ENCODE measurements around the gene FGD6. TPM values are rescaled to one million over a fixed set of nuclear protein-coding genes. Genes with fewer than 3 reads are reported as not detected.

The FGD6 gene
- polyA plus RNA-seq, 6 donors from 2014 or later: 0.05 to 0.81 (median 0.61) TPM; not detected in 2

DNA sequence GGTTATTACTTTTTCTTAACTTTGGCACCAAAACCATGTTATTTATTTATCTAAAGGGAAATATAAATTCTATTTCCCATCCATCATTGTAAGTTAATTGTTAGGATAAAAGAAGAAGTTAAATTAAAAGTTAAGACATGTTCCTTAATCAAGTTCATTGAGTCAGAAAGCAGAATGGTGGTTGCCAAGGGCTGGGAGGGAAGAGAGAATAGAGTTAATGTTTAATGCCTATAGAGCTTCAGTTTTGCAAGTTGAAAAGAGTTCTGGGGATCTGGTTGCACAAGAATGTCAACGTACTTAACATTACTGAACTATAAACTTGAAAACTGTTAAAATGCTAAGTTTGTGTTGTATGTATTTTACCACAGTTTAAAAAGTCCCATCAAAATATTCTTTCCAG lies 80.7 kb downstream of the FGD6 start:
- Mint-ChIP-seq H3K9me3 (no peaks in the 10 kb centered on the region), H3K27ac (no peak overlapping the region), H3K4me1 (no peaks in the 10 kb centered on the region), H3K4me3 (no peak overlapping the region), H3K36me3 (no peaks in the 10 kb centered on the region), H3K27me3 (no peaks in the 10 kb centered on the region)
- ATAC-seq (ENCODE audit: low read depth in 2 of 2): no peak
- no peak for DNase-seq

DNA sequence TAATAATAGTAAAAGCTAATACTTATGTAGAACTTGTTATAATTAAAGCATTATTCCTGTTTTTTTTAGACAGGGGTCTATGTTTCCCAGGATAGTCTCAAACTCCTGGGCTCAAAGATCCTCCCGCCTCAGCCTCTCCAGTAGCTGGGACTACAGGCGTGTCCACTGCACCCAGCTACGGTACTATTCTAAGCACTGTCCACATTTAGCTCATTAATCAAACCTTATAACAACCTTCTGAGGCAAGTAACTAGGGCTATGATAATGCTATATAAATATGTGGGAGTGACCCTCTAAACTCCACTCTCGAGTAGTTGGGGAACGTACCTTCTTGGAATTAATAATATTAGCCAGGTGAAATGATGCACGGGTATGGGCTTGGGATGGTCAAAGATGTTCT lies 83.2 kb downstream of the FGD6 start:
- ATAC-seq (ENCODE audit: low read depth in 2 of 2): no peak
- no peaks in the 10 kb centered on the region for H3K36me3 Mint-ChIP-seq
- no peak overlapping the region for H3K4me3 Mint-ChIP-seq
- H3K4me1 Mint-ChIP-seq: no peaks in the 10 kb centered on the region
- H3K9me3 Mint-ChIP-seq: no peaks in the 10 kb centered on the region
- no peak overlapping the region for H3K27ac Mint-ChIP-seq
- no peaks in the 10 kb centered on the region for H3K27me3 Mint-ChIP-seq
- no peak for DNase-seq

GRCh38 chr12:95131589-95132340 lies 85.5 kb downstream of the FGD6 start:
- Mint-ChIP-seq H3K27me3 (no peaks in the 10 kb centered on the region), H3K9me3 (no peaks in the 10 kb centered on the region), H3K4me3 (no peak overlapping the region), H3K4me1 (no peaks in the 10 kb centered on the region), H3K27ac (no peak overlapping the region), H3K36me3 (no peaks in the 10 kb centered on the region)
- DNase-seq: no peak
- no peak for ATAC-seq (ENCODE audit: low read depth in 2 of 2)

DNA sequence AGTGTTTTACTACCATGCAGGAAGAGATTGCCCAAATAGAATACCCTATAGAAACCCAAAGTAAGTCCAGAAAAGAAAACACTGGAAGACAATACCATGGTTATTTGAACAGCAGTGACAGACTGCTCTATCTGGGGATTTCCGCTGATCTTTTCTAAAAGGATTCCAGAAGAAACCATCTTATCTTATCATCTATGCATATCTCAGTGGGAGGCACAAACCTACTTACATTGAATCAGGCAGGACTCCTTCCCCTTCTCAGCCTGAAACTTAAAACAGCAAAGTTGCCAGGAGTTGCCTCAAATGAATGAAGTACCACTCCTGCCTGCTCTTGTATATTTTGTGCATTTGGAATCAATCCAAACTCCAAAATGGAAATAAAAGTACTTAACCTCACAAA lies 87.2 kb downstream of the FGD6 start:
- Mint-ChIP-seq H3K4me1 (no peaks in the 10 kb centered on the region), H3K36me3 (no peaks in the 10 kb centered on the region)
- no peak for ATAC-seq (ENCODE audit: low read depth in 2 of 2)

DNA sequence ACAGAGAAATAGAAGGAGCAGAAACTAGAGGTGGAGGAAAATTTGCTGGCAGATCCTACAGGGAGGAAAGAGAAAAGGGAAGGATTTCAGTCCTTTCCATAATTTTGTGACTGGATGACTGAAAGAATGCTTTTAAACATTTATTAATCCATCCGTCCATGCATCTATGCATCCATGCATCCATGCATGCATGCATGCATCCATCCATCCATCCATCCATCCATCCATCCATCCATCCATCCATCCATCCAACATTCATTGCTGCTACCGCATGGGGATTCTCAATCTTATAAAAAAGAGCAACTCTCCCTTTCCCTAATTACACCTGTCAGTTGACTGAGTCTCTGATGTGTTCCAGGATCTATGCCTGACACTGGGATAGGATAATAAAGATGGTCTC lies 88.2 kb downstream of the FGD6 start:
- no peaks in the 10 kb centered on the region for H3K27me3 Mint-ChIP-seq
- no peak overlapping the region for H3K4me3 Mint-ChIP-seq
- ATAC-seq (ENCODE audit: low read depth in 2 of 2) (no peak), DNase-seq (no peak)
- H3K27ac Mint-ChIP-seq: peak overlapping the region in 1 of 6 donors; percentile 10
- H3K36me3 Mint-ChIP-seq: no peaks in the 10 kb centered on the region
- H3K9me3 Mint-ChIP-seq: no peaks in the 10 kb centered on the region
- H3K4me1 Mint-ChIP-seq: no peaks in the 10 kb centered on the region

More for the DNA sequence above, 87.2 kb downstream of the FGD6 start:
- no peak for DNase-seq
- Mint-ChIP-seq H3K27me3 (no peaks in the 10 kb centered on the region), H3K9me3 (no peaks in the 10 kb centered on the region), H3K27ac (no peak overlapping the region), H3K4me3 (no peak overlapping the region)

DNA sequence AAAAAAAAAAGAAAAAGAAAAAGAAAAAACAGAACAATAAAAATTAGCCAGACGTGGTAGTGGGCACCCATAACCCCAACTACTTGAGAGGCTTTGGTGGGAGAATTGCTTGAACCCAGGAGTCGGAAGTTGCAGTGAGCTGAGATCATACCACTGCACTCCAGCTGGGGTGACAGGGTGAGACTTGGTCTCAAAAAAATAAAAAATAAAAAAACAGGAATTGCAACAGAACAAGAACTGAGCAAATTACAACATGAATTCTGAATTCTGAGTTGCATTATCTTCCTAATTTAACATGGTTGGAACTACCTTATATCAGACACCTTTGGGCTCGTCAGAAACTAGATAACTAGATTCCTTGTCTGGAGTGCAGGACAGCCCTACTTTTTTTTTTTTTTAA lies 90.5 kb downstream of the FGD6 start:
- ATAC-seq (ENCODE audit: low read depth in 2 of 2) (no peak), DNase-seq (no peak)
- H3K4me1 Mint-ChIP-seq: no peaks in the 10 kb centered on the region
- H3K36me3 Mint-ChIP-seq: no peaks in the 10 kb centered on the region
- no peak overlapping the region for H3K4me3 Mint-ChIP-seq
- no peaks in the 10 kb centered on the region for H3K9me3 Mint-ChIP-seq
- H3K27me3 Mint-ChIP-seq: no peaks in the 10 kb centered on the region
- H3K27ac Mint-ChIP-seq: no peak overlapping the region

- Mint-ChIP-seq H3K27me3 (no peaks in the 10 kb centered on the region), H3K4me3 (no peak overlapping the region), H3K4me1 (no peaks in the 10 kb centered on the region), H3K9me3 (no peaks in the 10 kb centered on the region), H3K36me3 (no peaks in the 10 kb centered on the region), H3K27ac (no peak overlapping the region)
- no peak for DNase-seq
- ATAC-seq (ENCODE audit: low read depth in 2 of 2): no peak
Observed at GRCh38 chr12:95126076-95126475, 91.2 kb downstream of the FGD6 start.

DNA sequence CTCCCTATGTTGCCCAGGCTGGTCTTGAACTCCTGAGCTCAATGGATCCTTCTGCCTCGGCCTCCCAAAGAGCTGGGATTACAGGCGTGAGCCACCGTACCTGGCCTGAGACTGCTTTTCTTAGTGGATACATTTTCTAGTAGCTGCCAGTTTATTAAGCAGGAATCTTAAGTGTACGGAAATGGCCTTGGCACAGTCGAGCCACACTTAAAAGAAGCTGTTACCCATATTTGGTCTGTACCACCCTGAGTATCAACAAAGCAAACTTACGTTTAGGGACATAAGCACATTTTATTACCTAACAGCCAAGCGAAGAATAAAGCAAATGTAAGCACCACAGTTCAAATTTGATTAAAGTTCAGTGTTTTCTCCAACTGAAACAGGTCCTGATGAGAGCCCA lies 93.2 kb downstream of the FGD6 start:
- H3K9me3 Mint-ChIP-seq: no peaks in the 10 kb centered on the region
- H3K27ac Mint-ChIP-seq: no peak overlapping the region
- H3K36me3 Mint-ChIP-seq: no peaks in the 10 kb centered on the region
- H3K27me3 Mint-ChIP-seq: no peaks in the 10 kb centered on the region
- DNase-seq (no peak), ATAC-seq (ENCODE audit: low read depth in 2 of 2) (no peak)
- H3K4me1 Mint-ChIP-seq: no peaks in the 10 kb centered on the region
- no peak overlapping the region for H3K4me3 Mint-ChIP-seq

DNA sequence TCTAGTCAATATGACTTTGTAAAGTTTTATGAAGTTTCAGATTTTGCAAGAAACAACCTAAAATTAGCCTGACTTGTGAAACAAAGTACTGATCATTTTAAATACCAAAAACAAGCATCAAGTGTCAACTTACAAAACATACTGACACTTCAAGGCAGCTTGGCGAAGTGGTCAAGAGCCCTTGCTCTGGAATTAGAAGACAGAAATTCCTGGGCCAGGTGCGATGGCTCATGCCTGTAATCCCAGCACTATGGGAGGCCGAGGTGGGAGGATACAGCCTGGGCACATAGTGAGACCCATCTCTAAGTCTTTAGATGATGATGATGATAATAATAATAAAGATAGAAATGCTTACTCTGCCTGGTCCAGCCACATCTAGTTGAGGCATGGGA lies 98.5 kb downstream of the FGD6 start:
- H3K4me1 Mint-ChIP-seq: no peaks in the 10 kb centered on the region
- ATAC-seq (ENCODE audit: low read depth in 2 of 2) (no peak), DNase-seq (no peak)
- no peaks in the 10 kb centered on the region for H3K36me3 Mint-ChIP-seq
- H3K27ac Mint-ChIP-seq: no peak overlapping the region
- H3K4me3 Mint-ChIP-seq: no peak overlapping the region
- no peaks in the 10 kb centered on the region for H3K27me3 Mint-ChIP-seq
- no peaks in the 10 kb centered on the region for H3K9me3 Mint-ChIP-seq

GRCh38 chr12:95118138-95118787 lies 99.0 kb downstream of the FGD6 start:
- no peaks in the 10 kb centered on the region for H3K27me3 Mint-ChIP-seq
- ATAC-seq (ENCODE audit: low read depth in 2 of 2): no peak
- no peaks in the 10 kb centered on the region for H3K36me3 Mint-ChIP-seq
- no peak for DNase-seq
- no peak overlapping the region for H3K4me3 Mint-ChIP-seq
- no peak overlapping the region for H3K27ac Mint-ChIP-seq
- no peaks in the 10 kb centered on the region for H3K9me3 Mint-ChIP-seq
- H3K4me1 Mint-ChIP-seq: no peaks in the 10 kb centered on the region

- H3K4me3 Mint-ChIP-seq: no peak overlapping the region
- H3K27me3 Mint-ChIP-seq: no peaks in the 10 kb centered on the region
- ATAC-seq (ENCODE audit: low read depth in 2 of 2) (peak; percentile 80 to 88), DNase-seq (peak; percentile 66)
- H3K36me3 Mint-ChIP-seq: no peaks in the 10 kb centered on the region
- H3K4me1 Mint-ChIP-seq: no peaks in the 10 kb centered on the region
- no peaks in the 10 kb centered on the region for H3K9me3 Mint-ChIP-seq
- no peak overlapping the region for H3K27ac Mint-ChIP-seq
Observed at GRCh38 chr12:95117178-95117599, 100.1 kb downstream of the FGD6 start.

DNA sequence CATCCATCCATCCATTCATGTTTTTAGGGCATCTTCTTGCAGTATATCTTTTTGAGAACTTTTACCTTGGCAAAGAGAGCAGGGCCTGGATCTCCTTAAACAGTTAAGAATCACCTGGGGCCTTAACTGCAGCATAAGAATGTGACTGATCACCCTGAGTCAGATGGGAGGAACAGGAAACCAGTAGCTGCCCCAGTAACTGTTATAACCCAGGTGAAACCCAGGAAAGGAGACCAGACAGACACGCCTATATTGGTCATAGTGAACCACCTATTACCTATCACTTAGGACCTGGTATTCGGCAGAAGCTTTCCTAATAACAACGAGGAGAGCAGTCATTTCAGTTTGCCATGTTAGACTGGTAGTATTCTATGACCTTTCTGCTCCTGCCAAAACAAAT lies 100.5 kb downstream of the FGD6 start:
- Mint-ChIP-seq H3K27me3 (no peaks in the 10 kb centered on the region), H3K27ac (no peak overlapping the region), H3K36me3 (no peaks in the 10 kb centered on the region), H3K4me3 (no peak overlapping the region), H3K4me1 (no peaks in the 10 kb centered on the region), H3K9me3 (no peaks in the 10 kb centered on the region)
- DNase-seq (no peak), ATAC-seq (ENCODE audit: low read depth in 2 of 2) (peak in 1 of 2 donors; percentile 23)

DNA sequence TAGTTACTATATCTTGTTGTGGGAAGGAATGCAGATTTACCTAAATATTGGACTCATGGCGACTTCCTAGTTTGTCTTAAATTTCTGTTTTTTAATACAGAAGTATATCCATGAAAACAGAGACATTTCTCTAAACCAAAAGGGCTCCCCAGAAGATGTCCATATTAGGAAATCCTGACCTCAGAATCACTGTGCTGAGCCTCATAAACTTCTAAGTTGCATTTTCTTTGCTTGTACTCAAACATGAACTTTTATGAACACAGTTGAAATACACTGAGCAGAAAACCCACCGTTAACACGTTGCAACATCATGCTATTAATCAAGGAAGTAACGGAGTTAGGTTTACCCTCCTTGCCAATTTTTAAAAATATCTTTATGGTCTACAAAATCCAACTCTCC lies 100.9 kb downstream of the FGD6 start:
- no peak overlapping the region for H3K27ac Mint-ChIP-seq
- DNase-seq (no peak), ATAC-seq (ENCODE audit: low read depth in 2 of 2) (no peak)

GRCh38 chr12:95115641-95116040 lies 101.6 kb downstream of the FGD6 start:
- ATAC-seq (ENCODE audit: low read depth in 2 of 2) (no peak), DNase-seq (no peak)
- Mint-ChIP-seq H3K4me1 (no peaks in the 10 kb centered on the region), H3K36me3 (no peaks in the 10 kb centered on the region), H3K9me3 (no peaks in the 10 kb centered on the region), H3K4me3 (no peak overlapping the region), H3K27ac (no peak overlapping the region), H3K27me3 (no peaks in the 10 kb centered on the region)

More for the DNA sequence above, 100.9 kb downstream of the FGD6 start:
- Mint-ChIP-seq H3K27me3 (no peaks in the 10 kb centered on the region), H3K4me1 (no peaks in the 10 kb centered on the region), H3K36me3 (no peaks in the 10 kb centered on the region), H3K9me3 (no peaks in the 10 kb centered on the region), H3K4me3 (no peak overlapping the region)

Measured in naive B cell (primary cell).